GM21737 (cell line): ENCODE results near the gene MYLK.
"Not testable (repeated sequence)": the region's sequence is repeated elsewhere in the genome, so short reads cannot be mapped to it uniquely, and the experiment has no call there.

Experiments
- ATAC-seq: cut with Tn5 transposase; IDR thresholded peaks from one replicate; pipeline ENCODE4 v1.9.1; 2021; ENCODE audit warnings: mild to moderate bottlenecking, moderate library complexity; ENCODE audit not compliant: unreplicated experiment

MYLK gene

DNA sequence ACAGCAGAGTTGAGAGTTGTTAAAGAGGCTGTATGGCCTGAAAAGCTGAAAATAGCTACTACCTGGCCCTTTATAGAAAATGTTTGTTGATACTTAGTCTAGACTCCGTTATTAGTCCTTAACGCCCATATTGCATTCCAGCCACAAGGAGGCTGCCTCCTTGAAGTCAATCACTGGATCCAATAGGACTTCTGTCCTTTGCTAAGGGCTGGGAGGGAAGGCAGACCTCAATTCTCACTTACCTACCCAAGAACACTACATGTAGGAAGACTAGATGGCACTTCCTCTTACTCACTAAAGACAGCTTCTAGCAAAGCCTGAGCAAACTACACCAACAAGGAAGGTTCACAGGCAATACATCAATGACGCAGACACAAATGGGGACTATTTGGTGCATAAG is 159.8 kb downstream of the MYLK start:
- ATAC-seq = no peak

GRCh38 chr3:123723522-123724168 is 160.5 kb downstream of the MYLK start:
- ATAC-seq = no peak

GRCh38 chr3:123723070-123723469 is 161.1 kb downstream of the MYLK start:
- ATAC-seq = no peak

- no peak for ATAC-seq
Observed at GRCh38 chr3:123722456-123722855, 161.7 kb downstream of the MYLK start.

DNA sequence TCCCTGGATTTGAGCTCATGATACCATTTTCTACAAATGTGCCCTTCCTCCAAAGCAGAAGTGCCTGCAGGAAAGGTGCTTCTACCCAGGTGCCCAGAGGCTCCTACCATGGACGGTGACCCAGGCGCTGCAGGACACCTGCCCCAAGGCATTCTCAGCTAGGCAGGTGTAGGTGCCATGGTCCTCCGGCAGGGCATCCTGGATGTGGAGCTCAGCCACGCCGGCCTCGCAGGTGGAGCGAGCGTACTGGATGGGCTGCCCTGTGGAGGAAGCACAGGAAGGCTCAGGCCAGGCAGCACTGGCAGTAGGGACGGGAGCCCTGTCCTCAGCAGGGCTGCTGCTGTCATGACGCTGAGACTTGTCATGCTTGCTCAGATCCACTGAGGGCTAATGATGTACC is 162.1 kb downstream of the MYLK start:
- no peak for ATAC-seq

GRCh38 chr3:123721095-123721689 is 162.9 kb downstream of the MYLK start:
- not testable (repeated sequence) for ATAC-seq

DNA sequence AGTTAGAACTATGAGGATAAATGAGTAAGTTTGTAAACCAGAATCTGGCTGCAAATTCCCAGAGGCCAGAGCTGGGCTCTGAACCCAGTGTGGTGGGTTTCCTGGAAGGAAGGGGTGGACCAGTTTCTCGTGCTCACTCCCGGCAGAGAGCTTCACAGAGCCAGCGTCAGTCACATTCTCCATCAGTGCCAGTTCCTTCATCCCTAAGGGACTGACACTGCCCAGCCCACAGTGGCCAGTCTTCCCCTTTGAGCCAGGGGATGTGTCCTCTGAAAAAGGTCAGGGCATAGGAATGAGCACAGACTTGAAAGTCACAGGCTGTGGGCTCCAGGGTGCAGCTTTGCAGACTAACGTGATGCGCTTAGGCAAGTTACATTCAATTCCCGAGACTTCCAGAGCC is 163.5 kb downstream of the MYLK start:
- no peak for ATAC-seq

DNA sequence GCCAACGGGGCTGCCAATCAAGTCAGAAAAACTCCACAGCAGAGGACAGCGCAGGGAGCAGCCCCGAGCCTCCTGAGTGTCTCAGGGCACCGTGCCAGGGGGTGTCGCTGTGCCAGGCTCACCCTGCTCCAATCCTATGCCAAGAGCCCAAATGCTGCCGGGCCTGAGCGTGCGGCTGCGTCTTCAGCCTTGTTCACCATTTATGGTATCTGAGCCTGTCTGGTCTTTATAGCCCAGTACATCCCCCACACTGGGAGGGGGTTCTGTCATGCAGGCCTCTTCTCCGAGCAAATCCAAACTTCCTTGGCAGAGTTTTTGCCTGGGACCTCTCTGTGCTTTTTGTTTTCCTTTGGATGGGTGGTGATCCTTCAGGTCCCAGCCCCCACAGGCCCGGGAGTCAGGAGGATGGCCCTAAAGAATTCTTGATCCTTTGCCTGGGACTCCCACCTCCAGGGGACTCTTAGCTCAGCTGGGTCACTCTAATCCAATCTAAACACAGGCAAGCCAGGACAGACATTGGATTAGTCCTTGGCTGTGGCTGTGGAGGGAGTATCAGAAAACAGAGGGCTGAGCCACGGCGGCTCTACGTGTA is 164.2 kb downstream of the MYLK start:
- ATAC-seq = no peak

DNA sequence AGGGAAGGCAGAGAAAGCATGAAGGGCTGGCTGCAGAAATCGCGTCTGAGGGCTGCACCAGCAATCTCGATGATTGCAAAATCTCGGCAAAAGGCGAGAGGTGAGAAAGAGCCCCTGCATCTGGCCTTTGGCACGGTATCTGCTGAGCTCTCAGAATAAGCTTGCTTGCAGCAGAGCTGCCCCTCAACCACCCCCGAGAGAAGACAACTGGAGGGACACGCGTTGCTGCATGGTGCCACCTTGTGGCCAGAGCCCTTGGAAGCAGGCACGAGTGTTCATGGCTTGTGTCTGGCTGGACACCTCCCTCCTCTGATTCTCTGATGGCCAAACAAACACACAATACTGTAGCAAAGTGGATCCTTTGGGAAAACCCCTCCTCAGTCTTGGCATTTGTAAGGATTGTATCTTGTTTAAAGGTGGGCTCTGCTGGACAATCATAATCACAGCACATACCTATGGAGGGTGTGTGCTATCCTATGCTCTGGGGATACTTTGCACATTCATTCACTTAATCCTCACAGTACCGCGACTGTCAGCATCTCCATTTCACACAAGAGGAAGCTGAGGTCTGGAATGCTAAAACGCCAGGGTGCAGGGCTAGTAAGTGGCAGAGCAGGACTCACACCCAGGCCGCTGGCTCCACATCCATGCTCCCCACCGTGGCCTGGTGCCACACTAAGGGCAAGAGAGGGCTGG is 164.9 kb downstream of the MYLK start:
- ATAC-seq = not testable (repeated sequence)

- ATAC-seq = no peak
Observed at GRCh38 chr3:123718108-123718507, 166.0 kb downstream of the MYLK start.

GRCh38 chr3:123717451-123717850 is 166.7 kb downstream of the MYLK start:
- not testable (repeated sequence) for ATAC-seq

DNA sequence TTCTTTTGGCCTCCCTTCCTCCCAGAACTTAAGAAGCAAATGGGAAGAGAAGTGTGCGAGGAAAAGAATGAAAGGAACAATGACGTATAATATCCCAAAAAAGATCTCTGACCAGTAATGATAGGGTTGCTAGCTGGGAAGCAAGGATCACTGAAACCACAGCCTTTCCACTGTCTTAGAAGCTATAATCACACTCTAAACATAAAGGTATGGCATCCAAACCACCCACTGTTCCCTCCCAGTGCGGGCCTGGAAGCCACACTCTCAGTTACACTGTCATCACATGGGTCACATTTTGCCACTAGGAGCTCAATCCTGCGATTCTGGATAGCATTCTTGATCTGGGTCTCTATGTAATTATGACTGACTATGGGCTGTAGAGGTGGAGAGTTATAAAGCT is 167.7 kb downstream of the MYLK start:
- no peak for ATAC-seq

- no peak for ATAC-seq
Observed at GRCh38 chr3:123713211-123713610, 170.9 kb downstream of the MYLK start.

DNA sequence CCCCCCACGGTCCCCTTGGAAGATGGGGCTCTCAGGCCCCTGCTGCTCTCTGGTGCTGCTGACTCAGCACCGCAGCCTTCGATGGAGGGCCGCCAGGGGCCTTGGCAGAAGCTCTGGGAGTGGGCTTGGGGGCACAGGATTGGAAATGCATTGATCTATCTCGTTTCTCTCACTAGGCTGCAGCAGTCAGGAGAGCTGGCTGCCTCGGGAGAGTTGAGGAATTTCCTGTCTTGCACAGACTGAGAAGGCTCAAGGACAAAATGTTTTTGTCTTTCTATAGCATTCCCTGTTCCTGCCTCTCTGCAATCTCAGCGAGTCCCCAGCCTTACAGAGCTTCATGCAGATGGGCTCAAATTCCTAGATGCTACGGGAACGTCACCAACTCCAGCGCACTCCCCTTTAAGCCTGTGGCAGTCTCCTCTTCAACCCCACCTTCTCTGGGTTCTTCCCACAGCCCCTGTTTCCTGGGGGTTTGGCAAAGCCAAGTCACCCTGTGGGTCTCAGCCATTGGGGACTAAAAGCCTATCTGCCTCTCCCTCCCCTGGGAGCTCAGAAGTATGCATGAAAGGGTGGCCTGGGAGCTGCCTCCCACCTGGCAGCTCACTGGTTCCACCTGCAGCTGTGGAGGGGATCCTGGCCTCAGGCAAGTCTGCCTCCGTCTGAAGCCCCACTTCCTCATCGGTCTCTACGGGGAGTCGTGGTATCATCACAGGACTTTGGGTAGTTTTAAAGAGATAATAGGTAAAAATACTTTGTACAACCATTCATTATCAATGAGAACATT is 171.9 kb downstream of the MYLK start:
- no peak for ATAC-seq

DNA sequence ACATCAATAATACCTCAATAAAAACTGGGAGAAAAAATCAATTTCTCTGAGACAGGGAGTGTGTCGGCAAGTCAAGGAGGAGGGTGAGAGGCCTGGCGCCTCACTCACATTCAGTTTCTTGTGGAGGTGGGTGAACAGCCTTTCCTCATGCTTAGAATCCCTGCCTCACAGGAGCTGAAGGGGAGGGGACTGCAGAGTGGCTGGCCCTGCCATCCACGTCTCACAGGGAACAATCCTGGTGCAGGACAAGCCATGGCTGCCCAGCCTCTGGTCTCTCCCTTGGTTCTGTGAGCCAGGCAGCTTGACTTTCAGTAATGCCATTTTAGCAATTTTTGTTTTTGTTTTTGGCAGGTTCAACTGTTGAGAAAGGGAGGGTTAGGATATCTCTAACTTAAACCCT is 172.8 kb downstream of the MYLK start:
- no peak for ATAC-seq

DNA sequence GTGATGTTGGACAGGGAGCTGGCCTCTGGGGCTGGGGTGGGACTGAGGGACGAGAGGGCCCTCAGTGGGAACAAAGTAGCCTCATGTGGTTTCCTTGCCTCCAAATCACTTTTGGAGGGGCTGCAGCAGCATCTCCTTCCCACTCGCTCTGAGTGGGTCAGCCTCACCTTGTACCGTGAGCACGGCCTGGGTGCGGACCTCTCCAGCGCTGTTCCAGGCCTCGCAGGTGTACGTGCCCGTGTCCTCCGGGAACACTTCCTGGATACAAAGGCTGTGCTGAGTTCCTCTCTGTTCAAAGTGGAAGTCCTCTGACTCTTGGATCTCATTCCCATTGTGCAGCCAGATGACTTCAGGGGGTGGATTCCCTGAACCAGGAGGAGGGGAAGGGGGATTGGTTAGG is 175.6 kb downstream of the MYLK start:
- ATAC-seq = no peak

DNA sequence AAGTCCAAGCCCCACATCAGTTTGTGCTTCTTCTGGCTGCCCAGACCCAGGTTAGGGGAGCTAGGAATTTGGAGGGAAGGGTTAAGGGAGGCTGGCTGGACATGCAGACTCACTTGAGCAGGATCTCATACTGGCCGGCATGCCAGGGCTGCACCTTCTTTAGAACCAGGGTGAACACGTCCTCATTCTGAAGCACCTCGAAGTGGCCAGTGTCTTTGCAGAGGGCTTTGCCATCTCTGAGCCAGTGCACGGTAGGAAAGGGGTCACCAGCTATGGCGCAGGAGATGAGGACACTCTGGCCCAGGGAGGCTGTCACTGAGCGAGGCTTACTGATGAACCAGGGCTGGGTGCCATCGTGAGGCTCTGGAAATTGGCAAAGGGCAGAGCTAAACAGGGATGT is 176.5 kb downstream of the MYLK start:
- not testable (repeated sequence) for ATAC-seq

DNA sequence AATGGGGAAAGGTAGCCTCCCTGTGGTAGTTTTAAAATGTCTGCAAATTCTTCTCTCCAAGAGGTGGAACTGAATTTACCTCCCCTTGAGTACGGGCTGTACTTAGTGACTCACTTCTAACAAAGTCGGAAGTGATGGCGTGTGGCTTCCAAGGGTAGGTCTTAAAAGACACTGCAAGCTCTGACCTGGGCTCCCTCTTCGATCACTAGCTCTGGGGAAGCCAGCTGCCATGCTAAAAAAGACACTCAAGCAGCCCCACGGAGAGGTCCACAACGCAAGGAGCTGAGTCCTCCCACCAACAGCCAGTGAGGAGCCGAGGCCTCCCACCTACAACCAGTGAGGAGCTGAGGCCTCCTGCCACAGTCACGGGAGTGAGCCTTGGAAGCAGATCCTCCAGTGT is 177.3 kb downstream of the MYLK start:
- no peak for ATAC-seq

GRCh38 chr3:123705488-123706285 is 178.4 kb downstream of the MYLK start:
- no peak for ATAC-seq

DNA sequence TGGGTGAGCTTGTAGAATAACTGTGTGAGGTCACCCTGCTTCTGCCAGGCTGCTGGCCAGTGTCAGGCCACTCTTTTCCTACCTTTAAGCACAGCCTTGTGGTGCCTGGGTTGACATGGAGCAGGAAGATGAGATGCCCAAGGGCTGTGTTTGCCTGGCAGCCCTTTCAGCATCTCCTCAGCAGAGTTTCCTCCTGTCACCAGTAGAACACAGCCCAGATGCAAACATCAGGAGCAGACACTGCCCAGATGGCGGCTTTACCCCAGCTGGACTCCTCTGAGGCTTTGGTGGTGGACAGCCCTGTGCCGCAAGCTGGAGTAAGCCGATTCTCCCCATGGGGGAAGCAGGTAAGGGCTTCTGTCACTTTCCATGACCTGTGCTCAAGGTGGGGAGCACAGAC is 180.5 kb downstream of the MYLK start:
- not testable (repeated sequence) for ATAC-seq
